ENCODE results near the gene MYMX. TPM values are rescaled to one million over a fixed set of nuclear protein-coding genes. Genes with fewer than 3 reads are reported as not detected.

MYMX gene
- polyA plus RNA-seq, 2 of the 4 experiments (the other 2 are of a cell fraction): not detected

DNA sequence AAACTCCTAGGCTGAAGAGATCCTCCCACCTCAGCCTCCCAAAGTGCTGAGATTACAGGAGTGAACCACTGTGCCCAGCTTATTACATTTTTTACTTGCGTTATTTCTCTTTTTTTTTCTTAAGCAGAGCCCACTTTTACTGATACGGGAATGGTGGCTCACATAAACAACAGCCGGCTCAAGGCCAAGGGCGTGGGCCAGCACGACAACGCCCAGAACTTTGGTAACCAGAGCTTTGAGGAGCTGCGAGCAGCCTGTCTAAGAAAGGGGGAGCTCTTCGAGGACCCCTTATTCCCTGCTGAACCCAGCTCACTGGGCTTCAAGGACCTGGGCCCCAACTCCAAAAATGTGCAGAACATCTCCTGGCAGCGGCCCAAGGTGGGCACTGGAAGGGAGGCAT lies 47.6 kb upstream of the MYMX start:
- WGBS (ENCODE audit: missing lambda C conversion rate): 64% methylated on average over 9 of the region's 9 CpGs
- Histone ChIP-seq H3K4me3 (no peak overlapping the region), H3K4me1 (no peaks in the 10 kb centered on the region), H3K4me2 (no peak overlapping the region), H3K27ac (no peak overlapping the region), H3K9me3 (no peaks in the 10 kb centered on the region)
- ChIA-PET CTCF (interaction anchor here (0.8 to 1.3 kb wide), 6 partner anchors 15 to 77 kb away, joined by 3 to 7 read pairs (median 4); no protein-coding TSS in a partner anchor), POLR2A (no interaction called here)
- DNase-seq (ENCODE audit: low read depth in 1 of 2, low spot score in 1 of 2) (no peak), FAIRE-seq (no peak), ATAC-seq (no peak)
- no peak for TF ChIP-seq MAZ (IDR thresholded peaks at IDR 0.05; ENCODE audit: borderline replicate concordance, low read depth, low read length)
- TF ChIP-seq SMC3 (IDR thresholded peaks at IDR 0.05): no peak
- TF ChIP-seq, protein P1, sequence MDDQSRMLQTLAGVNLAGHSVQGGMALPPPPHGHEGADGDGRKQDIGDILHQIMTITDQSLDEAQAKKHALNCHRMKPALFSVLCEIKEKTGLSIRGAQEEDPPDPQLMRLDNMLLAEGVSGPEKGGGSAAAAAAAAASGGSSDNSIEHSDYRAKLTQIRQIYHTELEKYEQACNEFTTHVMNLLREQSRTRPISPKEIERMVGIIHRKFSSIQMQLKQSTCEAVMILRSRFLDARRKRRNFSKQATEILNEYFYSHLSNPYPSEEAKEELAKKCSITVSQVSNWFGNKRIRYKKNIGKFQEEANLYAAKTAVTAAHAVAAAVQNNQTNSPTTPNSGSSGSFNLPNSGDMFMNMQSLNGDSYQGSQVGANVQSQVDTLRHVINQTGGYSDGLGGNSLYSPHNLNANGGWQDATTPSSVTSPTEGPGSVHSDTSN (IDR thresholded peaks at IDR 0.05): no peak
- TF ChIP-seq, protein P2, sequence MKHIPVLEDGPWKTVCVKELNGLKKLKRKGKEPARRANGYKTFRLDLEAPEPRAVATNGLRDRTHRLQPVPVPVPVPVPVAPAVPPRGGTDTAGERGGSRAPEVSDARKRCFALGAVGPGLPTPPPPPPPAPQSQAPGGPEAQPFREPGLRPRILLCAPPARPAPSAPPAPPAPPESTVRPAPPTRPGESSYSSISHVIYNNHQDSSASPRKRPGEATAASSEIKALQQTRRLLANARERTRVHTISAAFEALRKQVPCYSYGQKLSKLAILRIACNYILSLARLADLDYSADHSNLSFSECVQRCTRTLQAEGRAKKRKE (CRISPR knock-in tag; IDR thresholded peaks at IDR 0.05; ENCODE audit: low read depth): no peak
- TF ChIP-seq EHMT2 (IDR thresholded peaks at IDR 0.05; ENCODE audit: low read depth): no peak
- no peak for TF ChIP-seq RAD21 (conservative IDR thresholded peaks at IDR 0.05 in 1 of 2, IDR thresholded peaks at IDR 0.05 in 1 of 2)
- TF ChIP-seq HOXA7 (CRISPR knock-in tag; IDR thresholded peaks at IDR 0.05): no peak
- no peak for TF ChIP-seq HEYL (CRISPR knock-in tag; IDR thresholded peaks at IDR 0.05)
- no peak for TF ChIP-seq FOSL2 (IDR thresholded peaks at IDR 0.05)
- no peak for TF ChIP-seq FOSL2 (CRISPR knock-in tag; IDR thresholded peaks at IDR 0.05)
- TF ChIP-seq ZNF302 (CRISPR knock-in tag; IDR thresholded peaks at IDR 0.05): no peak
- TF ChIP-seq POLR2A (IDR thresholded peaks at IDR 0.05; ENCODE audit: low read length): no peak
- TF ChIP-seq CEBPB (IDR thresholded peaks at IDR 0.05): no peak
- no peak for TF ChIP-seq ZSCAN20 (CRISPR knock-in tag; IDR thresholded peaks at IDR 0.05)
- TF ChIP-seq, protein P3, sequence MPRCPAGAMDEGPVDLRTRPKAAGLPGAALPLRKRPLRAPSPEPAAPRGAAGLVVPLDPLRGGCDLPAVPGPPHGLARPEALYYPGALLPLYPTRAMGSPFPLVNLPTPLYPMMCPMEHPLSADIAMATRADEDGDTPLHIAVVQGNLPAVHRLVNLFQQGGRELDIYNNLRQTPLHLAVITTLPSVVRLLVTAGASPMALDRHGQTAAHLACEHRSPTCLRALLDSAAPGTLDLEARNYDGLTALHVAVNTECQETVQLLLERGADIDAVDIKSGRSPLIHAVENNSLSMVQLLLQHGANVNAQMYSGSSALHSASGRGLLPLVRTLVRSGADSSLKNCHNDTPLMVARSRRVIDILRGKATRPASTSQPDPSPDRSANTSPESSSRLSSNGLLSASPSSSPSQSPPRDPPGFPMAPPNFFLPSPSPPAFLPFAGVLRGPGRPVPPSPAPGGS (IDR thresholded peaks at IDR 0.05): no peak
- no peak for TF ChIP-seq NPAS2 (CRISPR knock-in tag; IDR thresholded peaks at IDR 0.05; ENCODE audit: borderline replicate concordance)
- no peak for TF ChIP-seq NR3C1 (IDR thresholded peaks at IDR 0.05)
- no peak for TF ChIP-seq ZFP36 (IDR thresholded peaks at IDR 0.05; ENCODE audit: borderline replicate concordance, partially characterized antibody)
- no peak for TF ChIP-seq EP300 (IDR thresholded peaks at IDR 0.05)
- no peak for TF ChIP-seq ZC3H11A (IDR thresholded peaks at IDR 0.05)

DNA sequence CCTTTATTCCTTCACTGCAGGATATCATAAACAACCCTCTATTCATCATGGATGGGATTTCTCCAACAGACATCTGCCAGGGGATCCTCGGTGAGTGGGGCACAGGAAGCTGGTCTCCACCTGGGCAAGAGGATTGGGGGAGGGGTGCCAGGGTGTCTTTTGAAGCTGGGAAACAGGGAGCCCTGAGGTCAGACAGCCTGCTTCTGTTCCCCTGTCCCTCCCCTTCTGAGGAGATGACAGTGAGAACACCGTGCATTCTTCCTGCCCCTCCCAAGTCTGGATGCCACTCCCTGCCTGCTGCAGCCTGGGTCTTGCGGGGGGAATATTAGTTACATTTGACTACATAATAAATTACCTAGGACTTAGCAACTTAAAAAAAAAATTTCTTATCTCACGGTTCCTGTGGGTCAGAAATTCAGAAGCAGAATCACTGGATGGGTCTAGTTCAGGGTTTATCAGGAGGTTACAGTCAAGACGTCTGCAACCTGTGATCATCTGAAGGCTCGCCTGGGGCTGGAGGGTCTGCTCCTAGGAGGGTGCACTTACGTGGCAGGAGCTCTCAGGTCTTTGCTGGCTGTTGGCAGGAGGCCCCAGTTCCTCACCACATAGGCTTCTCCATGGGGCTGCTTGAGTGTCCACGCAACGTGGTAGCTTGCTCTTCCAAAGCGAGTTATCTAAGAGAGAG lies 46.7 kb upstream of the MYMX start:
- 55% methylated on average over 8 of the region's 10 CpGs for WGBS (ENCODE audit: missing lambda C conversion rate)
- no peaks in the 10 kb centered on the region for H3K4me1 ChIP-seq
- H3K9me3 ChIP-seq: no peaks in the 10 kb centered on the region
- H3K4me2 ChIP-seq: no peak overlapping the region
- no peak for FAIRE-seq
- no peak for TF ChIP-seq RARB (CRISPR knock-in tag; IDR thresholded peaks at IDR 0.05)
- no peak for TF ChIP-seq CBX2 (IDR thresholded peaks at IDR 0.05; ENCODE audit: borderline replicate concordance, low read depth)
- TF ChIP-seq SMC3 (IDR thresholded peaks at IDR 0.05): no peak
- no peak for TF ChIP-seq FOSL2 (IDR thresholded peaks at IDR 0.05)
- TF ChIP-seq FOSL2 (CRISPR knock-in tag; IDR thresholded peaks at IDR 0.05): no peak
- no peak for TF ChIP-seq RFX5 (IDR thresholded peaks at IDR 0.05)
- TF ChIP-seq EHF (CRISPR knock-in tag; IDR thresholded peaks at IDR 0.05): no peak
- TF ChIP-seq JUN (IDR thresholded peaks at IDR 0.05): no peak
- TF ChIP-seq, protein P4, sequence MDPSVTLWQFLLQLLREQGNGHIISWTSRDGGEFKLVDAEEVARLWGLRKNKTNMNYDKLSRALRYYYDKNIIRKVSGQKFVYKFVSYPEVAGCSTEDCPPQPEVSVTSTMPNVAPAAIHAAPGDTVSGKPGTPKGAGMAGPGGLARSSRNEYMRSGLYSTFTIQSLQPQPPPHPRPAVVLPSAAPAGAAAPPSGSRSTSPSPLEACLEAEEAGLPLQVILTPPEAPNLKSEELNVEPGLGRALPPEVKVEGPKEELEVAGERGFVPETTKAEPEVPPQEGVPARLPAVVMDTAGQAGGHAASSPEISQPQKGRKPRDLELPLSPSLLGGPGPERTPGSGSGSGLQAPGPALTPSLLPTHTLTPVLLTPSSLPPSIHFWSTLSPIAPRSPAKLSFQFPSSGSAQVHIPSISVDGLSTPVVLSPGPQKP (IDR thresholded peaks at IDR 0.05; ENCODE audit: low read depth, low read length): no peak
- no peak for TF ChIP-seq KDM5A (IDR thresholded peaks at IDR 0.05)
- TF ChIP-seq EHMT2 (IDR thresholded peaks at IDR 0.05; ENCODE audit: low read depth): no peak
- no peak for TF ChIP-seq CEBPB (IDR thresholded peaks at IDR 0.05)
- TF ChIP-seq HEYL (CRISPR knock-in tag; IDR thresholded peaks at IDR 0.05): no peak
- TF ChIP-seq, protein P1 (IDR thresholded peaks at IDR 0.05): no peak
- TF ChIP-seq EP300 (IDR thresholded peaks at IDR 0.05): no peak
- TF ChIP-seq, protein P5, sequence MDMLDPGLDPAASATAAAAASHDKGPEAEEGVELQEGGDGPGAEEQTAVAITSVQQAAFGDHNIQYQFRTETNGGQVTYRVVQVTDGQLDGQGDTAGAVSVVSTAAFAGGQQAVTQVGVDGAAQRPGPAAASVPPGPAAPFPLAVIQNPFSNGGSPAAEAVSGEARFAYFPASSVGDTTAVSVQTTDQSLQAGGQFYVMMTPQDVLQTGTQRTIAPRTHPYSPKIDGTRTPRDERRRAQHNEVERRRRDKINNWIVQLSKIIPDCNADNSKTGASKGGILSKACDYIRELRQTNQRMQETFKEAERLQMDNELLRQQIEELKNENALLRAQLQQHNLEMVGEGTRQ (IDR thresholded peaks at IDR 0.05): no peak
- TF ChIP-seq KDM1A (IDR thresholded peaks at IDR 0.05; ENCODE audit: low read depth): no peak
- ATAC-seq: no peak
- ChIA-PET CTCF (interaction anchor here (0.5 to 2.4 kb wide), 7 partner anchors 17 to 169 kb away, joined by 3 to 7 read pairs (median 4); no protein-coding TSS in a partner anchor), POLR2A (no interaction called here)
- no peak overlapping the region for H3K4me3 ChIP-seq
- no peak overlapping the region for H3K27ac ChIP-seq
- DNase-seq (ENCODE audit: low read depth in 1 of 2, low spot score in 1 of 2): no peak

All from A549 (cell line).